RPMI7951 (cell line): ENCODE data around the gene HOXB6. TPM values are rescaled to one million over a fixed set of nuclear protein-coding genes. Genes with fewer than 3 reads are reported as not detected.

ENCODE experiments used
- DNase-seq: peaks from one replicate; pipeline ENCODE4 v3.0.0-alpha.2; 2012; ENCODE audit warnings: low read depth
- total RNA-seq: library from RNA; depleted of rRNA; stranded (reverse); fragments of >200 nt; shearing (Covaris generic); gene quantifications from 2 replicates; pipeline ENCODE4 v1.2.3, GENCODE V29; 2014

Gene HOXB6
- total RNA-seq, 1 experiment from 2014 or later, result 4.8 TPM

DNA sequence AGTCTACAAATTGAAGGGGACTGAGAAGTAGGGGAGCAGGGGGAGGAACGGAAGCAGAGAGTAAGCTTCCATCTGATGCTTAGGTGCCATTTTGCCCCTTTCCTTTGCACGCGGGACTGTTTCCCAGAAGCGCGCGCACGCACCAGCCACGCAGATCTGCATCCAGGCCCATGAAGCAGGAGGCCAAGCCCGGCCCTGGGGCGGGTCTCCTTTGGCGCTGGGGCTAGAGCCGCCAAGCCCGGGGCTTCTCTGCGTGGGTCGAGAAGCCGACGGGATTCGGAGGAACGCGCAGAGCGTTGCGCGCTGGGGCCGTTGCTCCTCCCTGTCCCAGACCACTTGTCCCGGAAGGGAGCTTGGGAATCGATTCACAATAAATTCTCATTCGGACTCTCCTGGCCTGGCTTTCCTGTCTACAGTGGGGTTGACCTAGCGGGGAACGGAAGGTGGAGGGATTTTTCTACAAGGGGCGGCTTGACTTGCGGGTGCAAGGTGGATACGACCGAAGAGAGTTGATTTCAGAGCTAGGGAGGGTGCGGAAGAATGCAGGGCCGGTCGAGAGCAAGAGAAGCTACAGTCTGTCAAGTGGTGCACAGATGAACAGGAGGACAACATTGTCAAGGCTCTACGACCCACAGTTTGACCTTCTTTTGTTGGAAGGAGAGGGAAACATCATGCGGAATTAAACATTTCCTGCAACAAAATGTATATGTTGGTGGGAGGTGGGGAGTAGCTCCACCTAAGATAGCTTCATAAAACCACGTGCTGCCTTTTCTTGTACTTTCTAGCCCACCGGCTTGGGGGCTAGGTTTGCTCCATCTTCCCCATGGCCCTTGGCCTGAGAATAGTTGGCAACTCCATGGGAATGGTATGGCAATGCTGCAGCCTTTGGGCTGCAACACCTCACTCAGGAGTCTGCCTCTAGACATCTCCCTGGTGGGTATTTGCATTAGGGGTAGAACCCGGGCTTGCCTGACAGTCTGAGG lies 16.9 kb upstream of the HOXB6 start:
- no peak for DNase-seq

DNA sequence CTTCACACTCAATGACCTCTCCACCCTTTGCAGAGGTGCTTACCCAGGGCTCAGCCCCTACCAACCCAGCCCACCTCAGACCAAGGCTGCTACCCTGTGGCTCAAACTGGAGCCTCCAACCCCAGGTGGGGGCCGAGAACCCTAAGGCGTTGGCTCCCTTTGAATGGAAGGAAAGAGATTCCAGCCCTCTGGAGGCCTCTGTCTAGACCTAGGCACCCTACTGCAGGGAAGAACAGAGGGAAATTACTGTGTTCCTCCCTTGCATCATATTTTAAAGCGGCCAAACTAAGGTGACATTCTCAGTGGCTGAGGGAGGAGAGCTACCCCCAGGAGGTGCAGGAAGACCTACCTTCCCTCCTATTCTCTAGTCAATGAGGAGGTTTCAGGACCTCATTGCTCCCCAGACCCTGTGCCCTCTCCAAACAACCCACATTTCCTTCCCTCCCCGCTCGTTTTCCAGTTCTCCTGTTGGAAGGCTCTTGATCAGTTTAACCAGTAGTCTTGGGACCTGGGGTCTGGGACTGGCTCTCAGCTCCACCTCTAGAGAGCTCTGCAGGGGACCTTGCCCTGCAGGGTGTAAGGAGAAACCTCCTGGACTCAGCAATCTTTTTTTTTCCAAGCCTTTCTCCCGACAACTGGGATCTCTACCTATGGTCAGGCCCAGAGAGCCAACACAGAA lies 15.8 kb upstream of the HOXB6 start:
- no peak for DNase-seq

GRCh38 chr17:48619826-48620449 lies 15.2 kb upstream of the HOXB6 start:
- no peak for DNase-seq

- DNase-seq, result peak; percentile 77
Observed at GRCh38 chr17:48618256-48618896, 13.6 kb upstream of the HOXB6 start.

GRCh38 chr17:48617471-48618255 lies 12.9 kb upstream of the HOXB6 start:
- DNase-seq, result no peak

DNA sequence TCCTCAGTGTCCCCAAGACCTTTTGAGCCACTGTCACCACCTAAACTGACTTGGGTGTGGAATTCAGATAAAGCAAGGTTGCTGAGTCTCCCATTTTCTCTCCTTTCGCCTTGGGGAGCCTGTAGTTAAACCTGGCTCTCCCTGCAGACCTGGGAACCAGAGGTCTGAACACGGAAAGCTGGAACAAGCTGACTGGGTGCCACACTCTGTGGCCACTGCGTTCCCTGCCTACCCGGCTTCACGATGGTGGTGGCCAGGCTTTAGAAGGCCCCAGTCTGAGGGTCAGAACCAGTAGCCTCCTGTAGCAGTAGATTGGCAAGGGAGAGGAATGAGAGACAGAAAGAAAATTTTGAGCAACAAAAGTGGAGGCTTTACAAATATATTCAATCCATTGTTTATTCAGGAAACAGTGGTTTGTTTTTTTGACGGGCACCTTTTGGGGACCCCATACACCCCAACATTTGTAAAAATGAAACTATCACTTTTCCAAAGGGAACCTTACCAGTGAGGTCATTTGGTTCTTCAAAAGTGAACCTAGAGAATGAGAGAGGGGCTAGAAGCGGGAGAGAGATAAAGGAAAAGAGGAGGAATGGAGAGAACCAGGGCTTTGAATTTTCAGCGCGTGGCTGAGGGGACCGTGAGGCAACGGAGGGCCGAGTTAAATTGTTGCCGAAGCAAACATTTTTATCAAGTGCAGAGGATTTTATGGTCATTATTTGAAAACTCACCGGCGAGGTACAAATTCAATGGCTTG lies 12.1 kb upstream of the HOXB6 start:
- DNase-seq, result no peak

DNA sequence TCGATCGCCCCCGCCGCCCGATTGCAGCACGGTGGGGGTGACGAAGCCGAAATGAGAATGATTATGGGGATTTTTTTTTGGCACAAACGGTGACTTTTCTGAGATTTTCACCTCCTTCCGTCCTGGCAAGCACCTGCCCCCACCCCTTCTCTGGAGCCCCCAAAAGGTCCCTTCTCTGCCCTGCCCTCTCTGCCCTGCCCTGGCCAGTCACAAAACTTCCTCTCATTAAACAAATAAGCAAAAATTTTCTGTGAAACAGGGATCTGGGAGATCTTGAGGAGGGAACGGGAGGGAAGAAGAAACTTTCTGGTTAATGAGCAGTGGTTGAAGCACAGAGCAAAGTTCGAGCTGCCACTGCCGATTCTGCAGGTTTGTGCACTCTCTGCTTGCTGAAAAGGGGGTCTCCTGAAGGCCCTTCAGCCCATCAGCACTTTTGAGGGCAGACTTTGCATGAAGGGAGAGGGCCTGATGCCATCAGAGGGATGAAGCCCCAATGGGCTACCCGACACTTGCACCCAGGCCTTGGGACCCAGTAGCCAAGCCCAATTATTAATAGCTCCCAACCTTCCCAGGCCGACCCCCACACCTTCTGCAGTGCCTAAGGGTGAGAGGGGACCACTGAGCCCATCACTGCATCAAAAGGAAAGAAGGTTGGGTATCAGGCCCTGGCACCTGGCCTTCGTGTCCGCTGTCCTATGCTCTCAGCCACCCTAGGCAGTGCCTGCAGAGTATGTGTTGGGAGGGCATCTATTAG lies 11.4 kb upstream of the HOXB6 start:
- DNase-seq, result no peak

DNA sequence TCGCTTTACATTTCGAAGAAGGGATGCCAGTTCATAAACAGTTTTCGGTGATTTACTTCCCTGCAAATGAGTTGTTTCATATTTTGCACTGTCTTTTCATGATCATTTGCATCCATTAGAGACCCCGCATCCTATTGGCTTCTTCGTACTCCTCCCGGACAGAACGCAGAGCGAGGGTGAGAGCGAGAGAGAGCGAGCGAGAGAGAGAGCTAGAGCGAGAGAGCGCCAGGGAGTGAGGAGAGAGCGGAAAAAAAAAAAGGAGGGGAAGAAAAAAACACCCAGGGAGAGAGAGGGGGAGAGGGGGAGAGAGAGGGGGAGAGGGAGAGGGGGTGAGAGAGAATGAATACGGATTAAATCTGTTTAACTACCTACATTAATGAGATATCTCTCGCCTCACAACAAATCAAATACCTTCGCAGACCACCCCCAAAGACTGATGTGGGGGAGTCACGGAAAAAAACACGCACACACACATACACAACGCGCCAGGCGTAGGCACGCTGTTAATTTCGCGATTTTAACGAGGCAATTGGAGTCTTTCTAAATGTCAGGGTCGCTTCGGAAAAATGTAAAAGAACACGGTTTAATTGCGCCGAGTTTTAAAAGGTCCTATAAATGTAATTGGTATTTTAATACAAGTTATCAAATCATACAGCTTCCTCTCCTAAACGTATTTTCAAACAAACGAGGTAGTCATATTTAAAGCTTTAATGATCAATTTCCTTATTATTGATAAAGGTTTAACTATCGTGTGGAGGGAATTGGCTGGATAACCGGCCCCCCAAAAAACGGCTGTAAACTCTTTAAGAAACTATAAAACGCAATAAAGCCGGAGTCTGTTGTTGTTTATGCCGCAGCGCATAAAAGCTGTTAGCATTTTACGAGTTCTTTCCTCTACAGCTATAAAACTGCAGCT lies 10.5 kb upstream of the HOXB6 start, which contains the start of gene HOXB8:
Gene HOXB8, minus strand, starts transcription at position 246 of the 916 bp plus-strand sequence. CDS start 588 bp downstream, outside the sequence.
- no peak for DNase-seq

DNA sequence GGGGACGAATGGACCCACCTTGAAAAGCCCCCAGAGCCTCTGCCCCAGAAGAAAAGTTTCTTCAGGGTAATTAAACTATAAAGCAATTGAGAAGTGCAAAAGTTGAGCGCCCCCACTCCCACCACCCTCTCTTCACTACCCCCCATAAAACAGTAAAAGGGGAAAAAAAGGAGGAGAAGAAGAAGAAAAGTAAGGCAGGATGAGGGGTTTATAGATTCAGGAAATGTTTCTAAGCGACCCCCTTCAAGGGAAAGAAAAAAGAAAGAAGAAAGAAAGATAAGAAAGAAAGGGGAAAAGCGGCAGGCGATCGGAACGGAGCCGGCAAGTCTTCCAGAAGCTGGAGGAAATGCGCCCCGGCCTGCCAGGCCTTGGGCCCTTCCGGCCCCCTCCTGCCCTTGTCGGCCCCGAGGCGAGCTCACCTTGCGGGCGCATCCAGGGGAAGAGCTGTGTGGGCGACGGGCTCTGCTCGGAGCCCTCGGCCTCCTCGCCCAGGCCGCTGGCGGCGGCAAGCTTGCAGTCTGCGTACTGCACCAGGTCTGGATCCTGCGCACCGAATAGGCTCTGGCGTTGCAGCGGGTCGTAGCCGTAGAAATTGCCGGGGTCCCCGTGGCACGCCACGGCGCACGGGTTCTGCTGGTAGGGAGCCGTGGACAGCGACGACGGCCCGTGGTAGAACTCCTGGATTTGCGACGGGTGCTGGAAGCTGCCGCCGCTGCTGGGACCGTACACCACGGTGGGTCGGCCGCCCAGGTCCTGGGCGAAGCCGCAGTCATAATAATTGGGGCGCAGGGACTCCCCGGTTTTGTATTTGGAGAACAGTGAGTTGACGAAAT lies 9.3 kb upstream of the HOXB6 start:
- no peak for DNase-seq

- DNase-seq, result peak; percentile 64
Observed at GRCh38 chr17:48612854-48613691, 8.3 kb upstream of the HOXB6 start.

DNA sequence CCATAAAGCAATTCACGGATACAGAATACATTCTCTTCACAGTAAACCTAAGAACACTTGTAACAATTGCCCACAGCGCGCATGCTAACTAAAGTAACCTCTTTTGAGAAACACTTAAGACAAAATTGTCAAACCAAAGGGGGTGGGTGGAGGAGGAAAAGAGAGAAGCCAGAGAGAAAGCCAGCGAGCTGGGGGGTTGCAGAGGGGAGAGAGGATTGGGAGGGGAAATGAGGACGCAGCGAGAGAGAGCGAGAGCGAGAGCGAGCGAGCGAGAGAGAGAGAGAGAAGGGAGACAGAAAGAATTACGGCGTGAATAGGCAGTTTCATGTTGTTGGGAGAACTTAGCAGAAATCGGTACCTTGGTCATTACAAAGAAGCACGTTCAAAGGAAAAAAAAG lies 7.7 kb upstream of the HOXB6 start:
- peak; percentile 33 for DNase-seq

DNA sequence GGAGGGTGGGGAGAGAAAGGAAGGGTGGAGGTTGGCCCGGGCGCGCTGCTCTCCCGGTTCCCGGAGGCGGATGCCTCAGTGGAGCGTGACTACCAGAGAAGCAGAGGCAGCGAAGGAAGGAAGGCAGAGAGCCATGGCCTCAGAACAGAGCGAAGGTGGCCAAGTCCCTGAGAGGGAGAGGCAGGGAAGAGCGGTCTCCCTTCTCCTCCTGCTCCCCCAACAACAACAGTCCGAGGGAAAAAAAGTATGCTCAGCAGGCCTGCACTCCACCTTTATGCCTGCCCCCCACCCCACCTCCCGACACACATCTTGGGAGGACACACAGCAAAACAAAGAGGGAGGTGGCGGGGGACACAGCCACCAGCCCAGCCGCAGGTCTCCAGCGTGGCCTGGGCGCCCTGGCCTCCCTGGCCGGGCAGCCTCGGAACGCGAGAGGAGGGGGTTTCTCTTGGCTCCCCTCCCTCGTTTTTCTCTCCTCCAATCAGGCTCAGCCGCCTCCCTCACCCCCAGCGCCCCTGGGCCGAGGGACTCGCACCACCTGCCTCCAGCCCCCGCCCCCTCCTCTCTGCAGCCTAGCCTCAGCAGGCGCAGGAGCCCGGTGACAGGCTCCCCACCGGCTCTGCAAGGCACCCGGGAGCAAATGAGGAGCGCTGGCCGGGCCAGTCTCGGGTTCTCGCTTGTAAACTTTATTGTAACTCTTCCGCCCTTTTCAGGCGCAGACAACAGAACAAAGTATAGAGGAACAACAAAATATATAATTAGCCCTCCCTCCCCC lies 7.1 kb upstream of the HOXB6 start:
- peak; percentile 32 for DNase-seq

- DNase-seq, result peak; percentile 52
Observed at GRCh38 chr17:48611213-48611612, 6.4 kb upstream of the HOXB6 start.

GRCh38 chr17:48610282-48611211 lies 5.8 kb upstream of the HOXB6 start, which contains the start of gene HOXB7:
HOXB7 (minus strand) TSS chr17:48611017; CDS start chr17:48610918, 99 bp downstream.
- peak; percentile 58 for DNase-seq
